GM23338 (cell line): ENCODE results near the gene MAN2A2. TPM values are rescaled to one million over a fixed set of nuclear protein-coding genes. Genes with fewer than 3 reads are reported as not detected.

Experiments used
- ATAC-seq: fragments of 200-7000 bp; cut with Tn5 transposase; 3 replicates; pipeline ENCODE4 v1.9.1; 2020
- DNase-seq: peaks from one replicate; pipeline ENCODE4 v3.0.0-alpha.2; 2015; ENCODE audit warnings: low spot score
- H2AFZ ChIP-seq: fragments of 200-600 bp; sonication (generic); 2 replicates; pipeline ENCODE4 v1.8.0; 2016; ENCODE audit warnings: antibody characterized with exemption, mild to moderate bottlenecking, moderate library complexity
- H3F3A ChIP-seq: fragments of 200-600 bp; sonication (generic); replicated peaks from 2 replicates; pipeline ENCODE4 v1.8.0; 2017; ENCODE audit warnings: antibody characterized with exemption, mixed run types, low read depth
- H3K27ac ChIP-seq: fragments of 200-600 bp; sonication (generic); 2 replicates; pipeline ENCODE4 v1.6.1; 2016; ENCODE audit warnings: low read depth
- H3K27me3 ChIP-seq: fragments of 200-600 bp; sonication (generic); 2 replicates; pipeline ENCODE4 v1.8.0; 2016; ENCODE audit warnings: mild to moderate bottlenecking, mixed run types, moderate library complexity; ENCODE audit not compliant: insufficient read depth
- H3K36me3 ChIP-seq: fragments of 200-600 bp; sonication (generic); 2 replicates; pipeline ENCODE4 v1.8.0; 2016; ENCODE audit warnings: mild to moderate bottlenecking; ENCODE audit not compliant: insufficient read depth
- H3K4me1 ChIP-seq: fragments of 200-600 bp; sonication (generic); 2 replicates; pipeline ENCODE4 v1.8.0; 2016; ENCODE audit warnings: mild to moderate bottlenecking, moderate library complexity; ENCODE audit not compliant: insufficient read depth
- H3K4me2 ChIP-seq: fragments of 200-600 bp; sonication (generic); 2 replicates; pipeline ENCODE4 v1.7.1; 2017; ENCODE audit warnings: mixed run types
- H3K4me3 ChIP-seq: fragments of 200-600 bp; sonication (generic); 2 replicates; pipeline ENCODE4 v1.6.1; 2016; ENCODE audit warnings: mixed run types
- H3K79me2 ChIP-seq: fragments of 200-600 bp; sonication (generic); replicated peaks from 2 replicates; pipeline ENCODE4 v1.8.0; 2017; ENCODE audit warnings: mild to moderate bottlenecking; ENCODE audit not compliant: insufficient read depth
- H3K9me2 ChIP-seq: fragments of 200-600 bp; sonication (generic); 2 replicates; pipeline ENCODE4 v1.8.0; 2017; ENCODE audit not compliant: insufficient read depth
- H4K20me1 ChIP-seq: fragments of 200-600 bp; sonication (generic); replicated peaks from 2 replicates; pipeline ENCODE4 v1.8.0; 2017; ENCODE audit warnings: mild to moderate bottlenecking; ENCODE audit not compliant: insufficient read depth
- H3K27ac Mint-ChIP-seq: 2 replicates; pipeline ENCODE4 v1.8.0; 2020; ENCODE audit warnings: inconsistent platforms, mild to moderate bottlenecking, moderate library complexity, mixed read lengths
- H3K27me3 Mint-ChIP-seq: 3 replicates; pipeline ENCODE4 v1.8.0; 2022; ENCODE audit warnings: low read depth, mild to moderate bottlenecking, moderate library complexity, mixed read lengths, inconsistent platforms; ENCODE audit not compliant: insufficient read depth, poor library complexity
- H3K36me3 Mint-ChIP-seq: 3 replicates; pipeline ENCODE4 v1.8.0; 2021; ENCODE audit warnings: low read depth, mild to moderate bottlenecking, inconsistent platforms, moderate library complexity, mixed read lengths
- H3K4me1 Mint-ChIP-seq: 3 replicates; pipeline ENCODE4 v1.8.0; 2020; ENCODE audit warnings: mild to moderate bottlenecking, inconsistent platforms, mixed read lengths
- H3K4me3 Mint-ChIP-seq: 3 replicates; pipeline ENCODE4 v1.8.0; 2021; ENCODE audit warnings: moderate library complexity, mild to moderate bottlenecking, inconsistent platforms, mixed read lengths
- H3K9me3 Mint-ChIP-seq: 3 replicates; pipeline ENCODE4 v1.8.0; 2020; ENCODE audit warnings: moderate library complexity, mild to moderate bottlenecking, inconsistent platforms, mixed read lengths
- CREB1 ChIP-seq: fragments of 250-450 bp; sonication (Bioruptor Pico); IDR thresholded peaks from 2 replicates; pipeline ENCODE4 v1.5.0; 2020; ENCODE audit warnings: low read depth, mild to moderate bottlenecking, moderate library complexity
- CTCF ChIP-seq, 2 experiments: fragments of 200-600 bp in 1 of 2; sonication (generic) in 1 of 2; conservative IDR thresholded peaks; 2 replicates each; pipeline versions ENCODE4 v1.5.1 to v1.6.1; 2016 to 2017; ENCODE audit warnings: antibody characterized with exemption in 2 of 2, low read depth in 2 of 2, mild to moderate bottlenecking in 2 of 2, moderate library complexity in 1 of 2
- ETS1 ChIP-seq: IDR thresholded peaks from 2 replicates; pipeline ENCODE4 v1.6.1; 2016; ENCODE audit warnings: antibody characterized with exemption
- EZH2 ChIP-seq: fragments of 200-600 bp; sonication (generic); IDR thresholded peaks from one replicate; pipeline ENCODE4 v1.8.0; 2017; ENCODE audit warnings: antibody characterized with exemption, mild to moderate bottlenecking, low read depth; ENCODE audit not compliant: unreplicated experiment
- JUNB ChIP-seq: IDR thresholded peaks from one replicate; pipeline ENCODE4 v1.6.1; 2016; ENCODE audit warnings: antibody characterized with exemption; ENCODE audit not compliant: unreplicated experiment
- STAT1 ChIP-seq: IDR thresholded peaks from one replicate; pipeline ENCODE4 v1.6.1; 2016; ENCODE audit warnings: antibody characterized with exemption; ENCODE audit not compliant: unreplicated experiment
- ZNF114 ChIP-seq: fragments of 250-450 bp; sonication (Bioruptor Pico); IDR thresholded peaks from 2 replicates; pipeline ENCODE4 v1.5.0; 2020; ENCODE audit warnings: mild to moderate bottlenecking, moderate library complexity
- ZNF462 ChIP-seq: fragments of 250-450 bp; sonication (Bioruptor Pico); IDR thresholded peaks from 2 replicates; pipeline ENCODE4 v1.5.0; 2020; ENCODE audit warnings: mild to moderate bottlenecking, moderate library complexity
- polyA plus RNA-seq: library from polyadenylated mRNA; unstranded; fragments of >200 nt; fragmentation: Nextera tagmentation; extraction: Ambion mirVana; gene quantifications from 2 replicates; pipeline ENCODE4 v1.2.1, GENCODE V29; 2016
- total RNA-seq: library from RNA; depleted of rRNA; stranded (reverse); fragments of >200 nt; shearing (Covaris generic); gene quantifications from 2 replicates; pipeline ENCODE4 v1.2.3, GENCODE V29; 2014

The MAN2A2 gene
- total and polyA plus RNA-seq, 2 experiments from 2014 or later: 8.2 to 17.1 TPM

GRCh38 chr15:90885432-90886290 lies 17.4 kb upstream of the MAN2A2 start:
- ATAC-seq (peak; percentile 35), DNase-seq (peak; percentile 84)
- Histone ChIP-seq H3K27ac (no peak overlapping the region), H3K27me3 (no peaks in the 10 kb centered on the region), H4K20me1 (no peaks in the 10 kb centered on the region), H2AFZ (peak overlapping the region; percentile 23; the same call in 1 of the 2 replicates), H3K79me2 (no peaks in the 10 kb centered on the region), H3K4me1 (peaks cover 13% of the 10 kb centered on the region), H3K9me2 (no peaks in the 10 kb centered on the region), H3K36me3 (no peaks in the 10 kb centered on the region), H3F3A (0 out of 2 replicates have a peak, but pooled peaks cover 5% of the 10 kb centered on the region), H3K4me3 (no peak overlapping the region), H3K4me2 (no peak overlapping the region)
- Mint-ChIP-seq H3K36me3 (peaks cover 1% of the 10 kb centered on the region; the same call in 2 of the 3 replicates), H3K27me3 (peaks cover 10% of the 10 kb centered on the region), H3K4me1 (peaks cover 22% of the 10 kb centered on the region), H3K9me3 (no peaks in the 10 kb centered on the region), H3K4me3 (0 out of 3 replicates have a peak overlapping the region, but pooled peaks have one; percentile 14), H3K27ac (no peak overlapping the region)
- no peak for TF ChIP-seq EZH2
- TF ChIP-seq CTCF (conservative IDR thresholded peaks at IDR 0.05; ENCODE audit: low read depth in 2 of 2): peak; percentile 99 to 100

GRCh38 chr15:90886291-90886614 lies 16.8 kb upstream of the MAN2A2 start:
- H3K36me3 Mint-ChIP-seq: no peaks in the 10 kb centered on the region; the same call in 2 of the 3 replicates
- H3K4me3 Mint-ChIP-seq: no peak overlapping the region
- H3F3A ChIP-seq: 0 out of 2 replicates have a peak, but pooled peaks cover 5% of the 10 kb centered on the region
- H3K36me3 ChIP-seq: no peaks in the 10 kb centered on the region
- no peaks in the 10 kb centered on the region for H3K79me2 ChIP-seq
- DNase-seq (no peak), ATAC-seq (no peak)
- H2AFZ ChIP-seq: no peak overlapping the region
- H3K9me3 Mint-ChIP-seq: no peaks in the 10 kb centered on the region
- TF ChIP-seq CTCF (conservative IDR thresholded peaks at IDR 0.05; ENCODE audit: low read depth in 2 of 2) (no peak), CREB1 (CRISPR knock-in tag) (no peak), STAT1 (no peak), ZNF462 (CRISPR knock-in tag) (no peak), ZNF114 (no peak), ETS1 (no peak), JUNB (no peak)
- H3K4me1 ChIP-seq: peaks cover 13% of the 10 kb centered on the region
- H3K4me3 ChIP-seq: no peak overlapping the region
- H3K4me1 Mint-ChIP-seq: peaks cover 22% of the 10 kb centered on the region
- no peak overlapping the region for H3K27ac Mint-ChIP-seq
- no peak overlapping the region for H3K4me2 ChIP-seq
- H3K9me2 ChIP-seq: no peaks in the 10 kb centered on the region
- H3K27me3 Mint-ChIP-seq: peaks cover 5% of the 10 kb centered on the region
- no peaks in the 10 kb centered on the region for H3K27me3 ChIP-seq
- H4K20me1 ChIP-seq: no peaks in the 10 kb centered on the region
- no peak overlapping the region for H3K27ac ChIP-seq
